Fibroblast of the conjunctiva (primary cell): Measurements from ENCODE around the gene CORO2B.
"Not testable (repeated sequence)": the region's sequence is repeated elsewhere in the genome, so short reads cannot be mapped to it uniquely, and the experiment has no call there.

ENCODE experiments used
- DNase-seq: peaks from one replicate; pipeline ENCODE4 v3.0.0-alpha.2; 2010; ENCODE audit warnings: low read depth

CORO2B gene

DNA sequence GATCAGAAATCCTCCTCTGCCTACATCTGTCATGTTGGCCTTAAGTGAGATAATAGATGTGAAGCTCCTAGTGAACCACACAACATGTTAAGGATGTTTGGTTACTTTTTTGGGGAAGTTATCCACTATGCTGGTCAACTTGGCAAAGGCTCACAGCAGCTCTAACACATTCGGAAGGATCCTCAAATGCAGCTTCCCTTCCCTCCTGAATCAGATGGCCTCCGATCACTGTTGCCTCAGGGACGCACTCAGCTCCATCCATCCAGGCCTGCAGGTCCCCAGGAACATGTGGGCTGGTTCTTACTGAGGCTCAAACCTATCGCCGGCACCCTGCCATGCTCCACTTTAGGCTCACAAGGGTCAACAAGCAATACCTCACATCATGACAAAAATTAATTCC, 67.9 kb downstream of the CORO2B start:
- no peak for DNase-seq

DNA sequence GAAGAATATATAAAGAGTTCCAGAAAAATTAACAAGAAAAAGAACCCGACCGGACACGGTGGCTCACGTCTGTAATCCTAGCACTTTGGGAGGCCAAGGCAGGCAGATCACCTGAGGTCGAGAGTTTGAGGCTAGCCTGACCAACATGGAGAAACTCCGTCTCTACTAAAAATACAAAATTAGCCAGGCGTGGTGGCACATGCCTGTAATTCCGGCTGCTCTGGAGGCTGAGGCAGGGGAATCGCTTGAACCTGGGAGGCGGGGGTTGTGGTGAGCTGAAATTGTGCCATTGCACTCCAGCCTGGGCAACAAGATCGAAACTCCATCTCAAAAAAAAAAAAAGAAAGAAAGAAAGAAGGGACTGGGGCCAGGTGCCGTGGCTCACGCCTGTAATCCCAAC, 68.6 kb downstream of the CORO2B start:
- not testable (repeated sequence) for DNase-seq

DNA sequence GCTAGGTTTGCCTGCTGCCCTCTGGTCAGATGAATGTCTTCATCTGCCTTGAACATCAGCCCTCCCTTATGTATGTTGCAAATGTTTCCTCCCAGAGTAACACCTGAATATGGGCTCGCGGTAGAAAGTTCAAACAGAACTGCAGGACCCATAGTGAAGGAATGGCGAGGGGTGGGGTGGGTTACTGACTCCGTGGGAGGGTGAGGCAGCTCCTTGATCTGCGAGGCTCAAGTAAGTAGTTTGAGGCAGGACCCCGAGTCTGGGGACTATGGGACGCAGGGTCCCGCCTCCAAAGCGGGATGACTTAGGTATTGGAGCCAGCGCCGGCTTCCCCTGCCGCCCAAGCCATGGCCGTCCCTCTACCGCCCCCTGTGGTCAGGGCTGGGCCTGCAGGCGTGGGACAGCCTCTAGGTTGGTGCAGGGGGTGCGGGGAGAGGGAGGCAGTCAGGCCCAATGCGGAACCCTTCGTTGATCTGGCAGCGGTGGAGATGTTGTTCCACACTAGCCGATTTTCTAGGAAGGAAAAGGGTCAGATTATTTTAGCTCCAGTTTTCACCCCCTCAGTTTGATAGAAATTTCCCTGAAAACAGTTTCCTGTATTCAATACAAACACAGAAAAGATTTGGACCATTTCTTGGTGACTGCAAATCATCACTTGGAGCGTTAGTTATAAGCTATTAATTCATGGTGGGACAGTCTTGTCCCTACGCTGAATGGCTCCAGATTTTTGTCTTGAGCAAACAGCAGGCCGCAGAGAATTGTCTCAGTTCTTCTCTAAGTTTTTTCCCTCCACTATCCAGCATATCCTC, 72.3 kb downstream of the CORO2B start:
- no peak for DNase-seq

DNA sequence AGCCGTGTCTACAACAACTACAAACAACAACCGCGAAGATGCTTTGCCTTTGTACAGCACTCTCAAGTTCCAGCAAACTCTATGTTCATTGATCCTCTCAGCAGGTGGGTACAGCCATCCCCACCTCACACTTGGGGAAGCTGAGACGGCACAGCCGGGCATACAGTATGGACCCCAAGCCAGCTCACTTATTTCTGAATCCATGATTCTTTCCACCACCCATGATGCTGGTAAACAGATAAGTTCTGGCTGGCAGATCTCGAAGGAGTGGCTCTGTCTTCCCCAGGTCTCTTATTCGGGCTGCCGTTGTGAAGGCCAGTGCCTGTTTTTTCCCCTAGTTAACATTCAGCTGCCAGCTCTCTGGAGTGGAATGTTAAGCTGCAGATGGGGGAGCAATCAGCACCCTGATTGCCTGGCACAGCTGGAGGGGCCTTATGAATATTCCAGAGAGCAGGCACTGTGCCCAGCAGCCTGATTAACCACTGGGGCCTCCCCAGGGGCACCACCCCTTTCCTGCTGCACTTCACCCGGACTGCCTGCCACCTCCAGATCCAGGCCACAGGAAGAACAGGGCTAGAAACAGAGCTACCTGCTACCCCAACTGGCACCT, 73.2 kb downstream of the CORO2B start:
- no peak for DNase-seq

DNA sequence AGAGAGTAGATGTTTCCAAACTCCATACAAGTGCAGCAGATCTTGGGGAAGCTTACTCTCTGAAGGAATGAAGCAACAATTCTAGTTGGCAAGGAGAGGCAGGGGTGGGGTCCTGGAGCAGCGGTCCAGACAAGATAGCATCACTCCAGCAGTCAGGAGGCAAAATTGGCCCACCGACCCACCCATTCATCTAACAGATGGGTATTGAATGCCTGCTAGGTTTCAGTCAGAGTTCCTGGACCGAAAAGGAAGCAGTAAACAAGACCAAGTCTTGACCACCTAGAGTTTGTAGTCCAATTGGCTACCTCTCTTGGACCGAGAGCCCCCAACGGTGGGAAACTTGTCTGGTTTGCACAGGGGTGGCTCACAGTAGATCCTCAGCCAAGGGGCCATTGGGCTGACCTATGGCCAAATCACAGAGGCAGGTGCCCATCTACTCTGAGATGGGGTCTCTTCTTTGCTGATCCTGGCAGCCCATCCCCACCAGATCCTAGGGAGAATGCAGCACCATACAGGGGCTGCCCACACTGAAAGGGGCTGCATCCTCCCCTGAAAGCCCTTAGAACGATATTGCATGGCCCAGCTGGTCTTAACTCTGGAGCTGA, 74.3 kb downstream of the CORO2B start:
- DNase-seq, result no peak

- DNase-seq, result no peak
Observed at GRCh38 chr15:68653801-68654200, 75.0 kb downstream of the CORO2B start.

GRCh38 chr15:68654786-68655560, 76.2 kb downstream of the CORO2B start:
- no peak for DNase-seq

GRCh38 chr15:68655686-68656437, 77.1 kb downstream of the CORO2B start:
- no peak for DNase-seq

GRCh38 chr15:68656438-68656739, 77.6 kb downstream of the CORO2B start:
- DNase-seq, result no peak

- DNase-seq, result no peak
Observed at GRCh38 chr15:68658151-68658550, 79.4 kb downstream of the CORO2B start.

DNA sequence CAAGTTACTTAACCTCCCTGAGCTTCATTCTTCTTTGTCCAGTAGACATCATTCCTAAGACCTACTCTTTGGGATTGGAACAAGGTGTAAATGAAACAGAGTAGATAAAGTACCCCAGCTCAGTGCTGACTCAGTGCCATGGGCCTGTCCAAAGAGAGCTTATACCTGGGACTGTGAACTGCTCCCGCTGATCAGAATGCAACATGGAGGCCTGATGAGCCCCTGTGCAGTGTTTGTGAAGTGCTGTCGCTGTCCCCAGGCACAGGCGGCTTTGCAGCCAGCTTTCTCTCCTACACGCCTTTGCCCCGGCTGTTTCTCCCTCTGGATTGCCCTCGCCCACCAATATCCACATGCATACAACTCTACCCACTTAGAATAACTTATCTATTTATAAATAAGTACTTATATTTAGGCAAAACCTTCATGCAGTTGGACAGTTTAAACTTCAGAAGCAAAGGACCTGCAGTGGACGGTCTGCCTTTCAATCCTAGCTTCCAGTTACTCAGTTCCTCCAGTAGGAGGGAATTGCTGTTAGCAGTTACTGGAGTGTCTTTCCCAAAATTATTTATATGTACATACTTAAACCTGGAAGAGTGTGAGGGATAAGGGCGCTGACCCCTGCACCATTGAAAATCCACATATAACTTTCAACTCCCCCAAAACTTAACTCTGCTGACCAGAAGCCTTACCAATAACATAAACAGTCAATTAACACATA, 80.0 kb downstream of the CORO2B start:
- DNase-seq, result no peak

GRCh38 chr15:68663526-68663925, 84.7 kb downstream of the CORO2B start:
- DNase-seq, result no peak

- DNase-seq, result no peak
Observed at GRCh38 chr15:68666120-68666811, 87.5 kb downstream of the CORO2B start.

DNA sequence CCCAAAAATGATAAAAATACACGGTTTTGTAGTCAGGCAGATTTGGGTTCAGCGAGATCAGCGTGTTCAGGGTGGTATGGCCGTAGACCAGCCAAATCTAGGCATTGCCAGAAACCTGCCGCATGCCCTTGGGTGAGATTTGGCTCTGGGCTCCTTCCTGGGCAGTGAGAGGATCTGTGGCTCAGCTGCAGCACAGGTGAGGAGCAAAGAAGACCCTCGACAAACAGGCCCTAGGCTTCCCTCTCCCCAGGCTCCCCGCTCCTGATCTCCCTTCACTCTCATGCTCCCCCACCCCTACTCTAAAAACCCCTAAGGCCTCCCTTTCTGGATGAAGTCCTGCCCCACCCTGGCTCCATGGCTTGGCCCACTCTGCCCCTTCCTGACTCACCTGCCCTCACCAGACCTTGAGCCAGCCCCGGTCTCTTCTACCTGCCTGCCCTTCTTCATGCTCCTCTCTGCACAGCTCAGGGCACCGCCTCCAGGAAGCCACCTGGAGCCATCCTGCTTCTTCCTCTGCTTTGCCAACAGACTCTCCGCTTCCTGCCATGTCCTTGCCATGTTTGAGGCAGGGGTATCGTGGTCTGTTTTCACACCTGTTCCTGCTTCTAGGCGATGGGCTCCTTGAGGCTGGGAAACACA, 88.1 kb downstream of the CORO2B start:
- no peak for DNase-seq

DNA sequence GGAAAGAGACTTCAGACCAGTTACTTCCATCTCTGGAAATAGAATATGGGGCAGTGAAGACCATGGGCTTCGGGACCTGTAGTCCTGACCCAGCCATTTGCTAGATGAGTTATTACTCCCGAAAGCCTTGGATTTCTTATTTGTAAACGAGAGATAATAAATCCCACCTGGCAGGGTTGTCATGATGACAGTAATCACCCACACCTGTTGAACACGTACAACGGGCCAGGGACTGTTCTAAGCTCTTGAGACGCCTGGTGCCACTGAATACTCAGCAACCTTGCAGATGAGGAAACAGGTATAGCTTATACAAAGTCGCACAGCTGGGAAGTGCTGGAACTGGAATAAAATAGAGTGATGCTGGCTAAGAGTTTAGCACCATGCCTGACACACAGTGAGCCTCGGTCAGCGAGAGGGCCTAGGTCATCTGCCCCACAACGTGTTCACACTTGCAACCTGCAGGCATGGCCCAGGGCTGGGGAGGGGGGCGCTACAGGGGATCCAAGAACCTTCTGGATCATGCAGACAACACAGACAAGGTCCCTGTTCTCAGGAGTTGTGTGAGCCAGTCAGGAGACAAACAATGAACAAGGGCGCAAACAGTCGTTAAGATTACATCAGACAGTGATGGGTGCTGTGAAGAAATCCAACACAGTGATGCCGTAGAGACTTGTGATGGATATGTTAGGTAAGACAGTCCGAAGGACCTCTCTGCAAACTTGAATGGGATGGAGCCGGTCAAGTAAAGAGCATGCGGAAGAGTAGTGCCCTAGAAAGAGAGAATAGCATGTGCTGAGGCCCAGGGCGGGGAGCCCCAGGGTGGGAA, 89.2 kb downstream of the CORO2B start:
- no peak for DNase-seq

GRCh38 chr15:68668926-68669600, 90.3 kb downstream of the CORO2B start:
- no peak for DNase-seq

DNA sequence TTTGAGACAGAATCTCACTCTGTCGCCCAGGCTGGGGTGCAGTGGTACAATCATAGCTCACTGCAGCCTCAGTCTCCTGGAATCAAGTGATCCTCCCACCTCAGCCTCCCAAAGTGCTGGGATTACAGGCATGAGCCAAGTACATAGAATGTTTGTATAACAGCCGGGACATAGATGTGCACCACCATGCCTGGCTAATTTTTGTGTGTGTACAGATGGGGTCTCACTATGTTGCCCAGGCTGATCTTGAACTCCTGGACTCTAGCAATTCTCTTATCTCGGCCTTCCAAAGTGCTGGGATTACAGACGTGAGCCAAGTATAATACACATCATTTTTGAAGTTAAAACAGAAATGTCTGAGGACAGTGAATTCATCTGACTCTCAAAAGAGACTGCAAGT, 93.5 kb downstream of the CORO2B start:
- no peak for DNase-seq

DNA sequence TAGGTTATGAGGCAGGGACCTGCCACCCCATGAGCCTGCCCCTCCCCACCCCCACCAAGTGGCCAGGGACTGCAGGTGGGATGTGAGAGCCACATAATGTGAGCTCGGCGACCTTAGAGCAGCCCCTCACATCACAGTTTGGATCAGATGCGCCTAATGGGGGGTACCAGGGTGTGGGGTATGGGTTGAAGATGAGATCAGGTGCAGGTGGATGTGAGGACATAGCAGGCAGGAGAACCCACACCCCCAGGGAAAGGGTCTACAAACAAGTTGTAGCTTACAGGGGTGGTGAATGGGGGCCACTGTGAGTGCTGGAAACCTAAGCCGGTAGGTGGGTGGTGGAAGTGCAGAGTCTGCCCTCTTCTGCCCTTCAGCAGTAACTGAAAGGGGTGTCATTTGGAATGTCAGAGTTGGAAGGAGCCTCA, 94.0 kb downstream of the CORO2B start:
- no peak for DNase-seq

DNA sequence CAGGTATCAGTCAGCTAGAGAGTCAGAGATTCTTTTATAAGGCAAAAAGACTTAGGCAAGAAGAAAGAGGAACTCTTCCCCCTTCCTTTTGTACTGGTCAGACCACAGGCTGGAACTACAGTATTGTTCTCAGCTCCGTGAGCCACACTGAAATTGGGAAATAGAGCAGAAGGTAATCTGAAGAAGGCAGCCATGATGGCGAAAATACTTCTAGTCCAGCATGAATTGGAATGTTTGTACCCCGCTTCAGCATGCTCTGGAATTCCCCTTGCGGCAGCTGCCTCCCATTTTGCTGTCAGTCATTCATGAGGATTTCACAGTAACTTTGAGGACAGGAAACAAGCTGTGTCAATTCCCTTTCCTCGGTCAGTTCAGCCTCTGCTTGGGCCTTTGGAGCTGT, 96.2 kb downstream of the CORO2B start:
- no peak for DNase-seq
